GM23248 (cell line): ENCODE measurements around the gene CLDN24.

ENCODE experiments used
- EZH2 ChIP-seq: fragments of 200-600 bp; sonication (generic); IDR thresholded peaks from 2 replicates; pipeline ENCODE4 v1.6.1; 2018; ENCODE audit warnings: antibody characterized with exemption, mild to moderate bottlenecking; ENCODE audit not compliant: insufficient read depth, poor library complexity, severe bottlenecking
- EZH2phosphoT487 ChIP-seq: fragments of 200-600 bp; sonication (generic); IDR thresholded peaks from 2 replicates; pipeline ENCODE4 v1.6.1; 2018; ENCODE audit warnings: antibody characterized with exemption, moderate library complexity, mild to moderate bottlenecking, low read depth; ENCODE audit not compliant: insufficient read depth

GRCh38 chr4:183344523-183345255, 22.5 kb upstream of the CLDN24 start:
- TF ChIP-seq EZH2 (no peak), EZH2phosphoT487 (no peak)
